Suprapubic skin (tissue), 4 donors: ENCODE results near the gene CLEC12A. TPM values are rescaled to one million over a fixed set of nuclear protein-coding genes. Genes with fewer than 3 reads are reported as not detected.
"Not testable (repeated sequence)": the region's sequence is repeated elsewhere in the genome, so short reads cannot be mapped to it uniquely, and the experiment has no call there.

Source experiments
- DNase-seq, 2 donors: peaks; one replicate each; pipeline ENCODE4 v3.0.0-alpha.2; 2019; ENCODE audit warnings: low spot score in 2 of 2
- H3K27ac ChIP-seq: fragments of 200-600 bp; sonication (generic); one replicate; pipeline ENCODE4 v1.5.1; 2019
- H3K27me3 ChIP-seq: fragments of 200-600 bp; sonication (generic); one replicate; pipeline ENCODE4 v1.5.1; 2019
- H3K36me3 ChIP-seq: fragments of 200-600 bp; sonication (generic); one replicate; pipeline ENCODE4 v1.5.1; 2019
- H3K4me1 ChIP-seq: fragments of 200-600 bp; sonication (generic); one replicate; pipeline ENCODE4 v1.5.1; 2019
- H3K4me3 ChIP-seq: fragments of 200-600 bp; sonication (generic); one replicate; pipeline ENCODE4 v1.5.1; 2019; ENCODE audit warnings: mild to moderate bottlenecking
- H3K9me3 ChIP-seq: fragments of 200-600 bp; sonication (generic); one replicate; pipeline ENCODE4 v1.5.1; 2019
- EP300 ChIP-seq: sonication (generic); formaldehyde crosslinking; IDR thresholded peaks from one replicate; pipeline ENCODE4 v1.6.1; 2017; ENCODE audit warnings: antibody characterized with exemption
- POLR2A ChIP-seq, 2 donors: fragments of 450-650 bp; IDR thresholded peaks; one replicate each; pipeline ENCODE4 v1.6.1; 2017; ENCODE audit warnings: antibody characterized with exemption in 2 of 2, mild to moderate bottlenecking in 2 of 2, moderate library complexity in 2 of 2
- POLR2AphosphoS5 ChIP-seq, 3 donors: sonication (generic); formaldehyde crosslinking; IDR thresholded peaks; one replicate each; pipeline ENCODE4 v1.6.1; 2017; ENCODE audit warnings: antibody characterized with exemption in 3 of 3
- WGBS: methylation state at CpG from one replicate; pipeline ENCODE4 v1.1.5; 2018; 5-methylcytosine and 5-hydroxymethylcytosine counted together
- total RNA-seq, 4 donors: library from RNA; depleted of rRNA; stranded (reverse); fragments of >200 nt; gene quantifications; one replicate each; pipeline ENCODE4 v1.1.0, GENCODE V29; 2016
- TF ChIP-seq, protein P1 (sequence below), 2 donors: fragments of 200-600 bp in 1 of 2; fragments of 450-650 bp in 1 of 2; sonication (generic) in 1 of 2; IDR thresholded peaks; one replicate each; pipeline ENCODE4 v1.5.1; 2016 to 2019; ENCODE audit warnings: antibody characterized with exemption in 2 of 2, mild to moderate bottlenecking in 1 of 2, moderate library complexity in 1 of 2

CLEC12A gene
- total RNA-seq, 4 donors from 2014 or later, result 0.30 TPM; not detected in 3

GRCh38 chr12:9943240-9943639 lies 28.0 kb upstream of the CLEC12A start:
- Histone ChIP-seq H3K27me3 (no peaks in the 10 kb centered on the region), H3K27ac (no peak overlapping the region), H3K4me3 (no peak overlapping the region), H3K9me3 (no peaks in the 10 kb centered on the region), H3K36me3 (no peaks in the 10 kb centered on the region), H3K4me1 (no peaks in the 10 kb centered on the region)
- 55% methylated on average over 19 of the region's 19 CpGs for WGBS
- TF ChIP-seq, protein P1, sequence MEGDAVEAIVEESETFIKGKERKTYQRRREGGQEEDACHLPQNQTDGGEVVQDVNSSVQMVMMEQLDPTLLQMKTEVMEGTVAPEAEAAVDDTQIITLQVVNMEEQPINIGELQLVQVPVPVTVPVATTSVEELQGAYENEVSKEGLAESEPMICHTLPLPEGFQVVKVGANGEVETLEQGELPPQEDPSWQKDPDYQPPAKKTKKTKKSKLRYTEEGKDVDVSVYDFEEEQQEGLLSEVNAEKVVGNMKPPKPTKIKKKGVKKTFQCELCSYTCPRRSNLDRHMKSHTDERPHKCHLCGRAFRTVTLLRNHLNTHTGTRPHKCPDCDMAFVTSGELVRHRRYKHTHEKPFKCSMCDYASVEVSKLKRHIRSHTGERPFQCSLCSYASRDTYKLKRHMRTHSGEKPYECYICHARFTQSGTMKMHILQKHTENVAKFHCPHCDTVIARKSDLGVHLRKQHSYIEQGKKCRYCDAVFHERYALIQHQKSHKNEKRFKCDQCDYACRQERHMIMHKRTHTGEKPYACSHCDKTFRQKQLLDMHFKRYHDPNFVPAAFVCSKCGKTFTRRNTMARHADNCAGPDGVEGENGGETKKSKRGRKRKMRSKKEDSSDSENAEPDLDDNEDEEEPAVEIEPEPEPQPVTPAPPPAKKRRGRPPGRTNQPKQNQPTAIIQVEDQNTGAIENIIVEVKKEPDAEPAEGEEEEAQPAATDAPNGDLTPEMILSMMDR (IDR thresholded peaks at IDR 0.05), result no peak
- TF ChIP-seq POLR2AphosphoS5 (IDR thresholded peaks at IDR 0.05) (no peak), EP300 (no peak), POLR2A (IDR thresholded peaks at IDR 0.05) (no peak)
- DNase-seq, result no peak

- Histone ChIP-seq H3K27ac (no peak overlapping the region), H3K4me1 (no peaks in the 10 kb centered on the region), H3K9me3 (no peaks in the 10 kb centered on the region), H3K36me3 (no peaks in the 10 kb centered on the region), H3K27me3 (no peaks in the 10 kb centered on the region), H3K4me3 (no peak overlapping the region)
- DNase-seq, result no peak
- 89% methylated on average over 2 of the region's 2 CpGs for WGBS
- no peak for TF ChIP-seq POLR2AphosphoS5 (IDR thresholded peaks at IDR 0.05)
- TF ChIP-seq POLR2A (IDR thresholded peaks at IDR 0.05), result no peak
- no peak for TF ChIP-seq EP300
- TF ChIP-seq, protein P1 (IDR thresholded peaks at IDR 0.05), result no peak
Observed at GRCh38 chr12:9944391-9944790, 26.8 kb upstream of the CLEC12A start.

DNA sequence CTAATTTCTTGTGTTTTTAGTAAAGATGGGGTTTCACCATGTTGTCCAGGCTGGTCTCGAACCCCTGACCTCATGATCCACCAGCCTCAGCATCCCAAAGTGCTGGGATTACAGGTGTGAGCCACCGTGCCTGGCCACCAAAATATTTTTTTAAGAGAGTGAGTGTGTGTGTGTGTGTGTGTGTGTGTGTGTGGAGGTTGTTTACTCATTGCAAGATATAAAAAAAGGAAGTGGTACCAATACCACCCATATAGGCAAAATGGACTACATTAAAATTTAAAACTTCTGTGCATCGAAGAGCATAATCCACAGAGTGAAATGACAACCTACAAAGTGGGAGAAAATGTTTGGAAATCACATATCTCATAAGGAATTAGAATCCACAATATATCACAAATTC lies 23.5 kb upstream of the CLEC12A start:
- Histone ChIP-seq H3K4me3 (no peak overlapping the region), H3K4me1 (no peaks in the 10 kb centered on the region), H3K27ac (no peak overlapping the region), H3K9me3 (no peaks in the 10 kb centered on the region), H3K36me3 (no peaks in the 10 kb centered on the region), H3K27me3 (no peaks in the 10 kb centered on the region)
- TF ChIP-seq EP300 (no peak), POLR2AphosphoS5 (IDR thresholded peaks at IDR 0.05) (no peak), POLR2A (IDR thresholded peaks at IDR 0.05) (no peak)
- TF ChIP-seq, protein P1 (IDR thresholded peaks at IDR 0.05), result no peak
- no peak for DNase-seq
- 89% methylated on average over 3 of the region's 3 CpGs for WGBS

DNA sequence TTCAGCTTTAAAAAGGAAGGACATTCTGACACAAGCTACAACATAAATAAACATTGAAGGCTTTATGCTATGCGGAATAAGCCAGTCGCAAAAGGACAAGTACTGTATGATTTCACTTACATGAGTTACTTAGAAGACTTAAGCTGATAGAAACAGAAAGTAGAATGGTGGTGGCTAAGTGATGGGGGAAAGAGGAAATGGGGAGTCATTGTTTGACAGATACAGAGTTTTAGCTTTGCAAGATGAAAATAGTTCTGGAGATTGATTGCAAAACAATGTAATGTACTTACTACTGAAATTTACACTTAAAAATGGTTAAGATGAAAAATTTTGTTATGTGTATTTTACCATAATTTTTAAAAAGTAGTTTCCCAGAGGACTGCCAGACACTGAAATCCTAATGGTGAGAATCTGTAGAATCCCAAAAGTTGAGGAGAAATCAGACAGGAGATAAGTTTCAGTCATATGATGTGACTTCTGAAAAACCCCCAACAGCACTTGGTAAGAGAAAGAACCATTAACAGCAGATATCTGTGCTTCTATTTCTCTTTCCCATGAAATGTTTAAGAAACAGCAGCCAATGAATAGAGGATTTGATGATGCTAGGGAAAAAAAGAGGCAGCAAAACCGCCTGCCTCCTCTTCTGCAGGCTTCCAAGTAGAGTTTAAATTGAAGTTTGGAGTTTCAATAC lies 22.5 kb upstream of the CLEC12A start:
- TF ChIP-seq POLR2A (IDR thresholded peaks at IDR 0.05) (no peak), EP300 (no peak), POLR2AphosphoS5 (IDR thresholded peaks at IDR 0.05) (no peak)
- TF ChIP-seq, protein P1 (IDR thresholded peaks at IDR 0.05), result no peak
- H3K27ac ChIP-seq, result no peak overlapping the region
- H3K4me3 ChIP-seq, result no peak overlapping the region
- no peak for DNase-seq
- 69% methylated on average over 3 of the region's 3 CpGs for WGBS
- no peaks in the 10 kb centered on the region for H3K4me1 ChIP-seq
- H3K36me3 ChIP-seq, result no peaks in the 10 kb centered on the region
- H3K27me3 ChIP-seq, result no peaks in the 10 kb centered on the region
- H3K9me3 ChIP-seq, result no peaks in the 10 kb centered on the region

- DNase-seq, result no peak
- 79% methylated on average over 5 of the region's 5 CpGs for WGBS
- no peaks in the 10 kb centered on the region for H3K9me3 ChIP-seq
- H3K4me1 ChIP-seq, result no peaks in the 10 kb centered on the region
- H3K4me3 ChIP-seq, result no peak overlapping the region
- TF ChIP-seq, protein P1 (IDR thresholded peaks at IDR 0.05), result no peak
- no peak for TF ChIP-seq POLR2AphosphoS5 (IDR thresholded peaks at IDR 0.05)
- TF ChIP-seq EP300, result no peak
- no peak for TF ChIP-seq POLR2A (IDR thresholded peaks at IDR 0.05)
- no peaks in the 10 kb centered on the region for H3K36me3 ChIP-seq
- no peak overlapping the region for H3K27ac ChIP-seq
- no peaks in the 10 kb centered on the region for H3K27me3 ChIP-seq
Observed at GRCh38 chr12:9951026-9951675, 20.1 kb upstream of the CLEC12A start.

- H3K27ac ChIP-seq, H3K4me3 ChIP-seq, H3K27me3 ChIP-seq, DNase-seq, H3K36me3 ChIP-seq, H3K9me3 ChIP-seq, H3K4me1 ChIP-seq: not testable (repeated sequence)
- no CpG with 5 or more reads among the region's 55 CpGs for WGBS
Observed at GRCh38 chr12:9952954-9953729, 18.1 kb upstream of the CLEC12A start.
